ENCODE measurements around the gene CMTR1. TPM values are rescaled to one million over a fixed set of nuclear protein-coding genes. Genes with fewer than 3 reads are reported as not detected.

CMTR1 gene
- total and polyA plus RNA-seq, 10 of the 15 experiments (the other 5 are each of a cell fraction or from before 2014, with no cell fraction given) = 2.7 to 67.0 (median 46.2) TPM

DNA sequence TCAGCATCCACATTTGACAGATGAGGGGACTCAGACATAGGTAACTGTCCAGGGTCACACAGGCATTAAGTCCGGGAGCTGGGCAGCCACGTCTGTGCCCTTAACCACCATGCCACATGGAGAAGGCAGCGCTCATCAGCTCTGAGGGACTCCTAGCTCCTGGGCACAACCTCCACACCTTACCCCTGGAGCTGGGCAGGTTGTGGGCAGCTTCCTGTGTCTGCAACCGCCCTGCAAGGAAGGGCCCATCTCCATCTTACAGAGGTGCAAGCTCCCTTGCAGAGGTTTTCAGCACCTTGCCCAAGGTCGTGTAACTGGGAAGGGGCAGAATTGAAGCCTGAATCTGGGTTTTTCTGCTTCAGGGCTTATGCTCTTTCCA lies 58.8 kb downstream of the CMTR1 start (continued):
- TF ChIP-seq, protein P1, sequence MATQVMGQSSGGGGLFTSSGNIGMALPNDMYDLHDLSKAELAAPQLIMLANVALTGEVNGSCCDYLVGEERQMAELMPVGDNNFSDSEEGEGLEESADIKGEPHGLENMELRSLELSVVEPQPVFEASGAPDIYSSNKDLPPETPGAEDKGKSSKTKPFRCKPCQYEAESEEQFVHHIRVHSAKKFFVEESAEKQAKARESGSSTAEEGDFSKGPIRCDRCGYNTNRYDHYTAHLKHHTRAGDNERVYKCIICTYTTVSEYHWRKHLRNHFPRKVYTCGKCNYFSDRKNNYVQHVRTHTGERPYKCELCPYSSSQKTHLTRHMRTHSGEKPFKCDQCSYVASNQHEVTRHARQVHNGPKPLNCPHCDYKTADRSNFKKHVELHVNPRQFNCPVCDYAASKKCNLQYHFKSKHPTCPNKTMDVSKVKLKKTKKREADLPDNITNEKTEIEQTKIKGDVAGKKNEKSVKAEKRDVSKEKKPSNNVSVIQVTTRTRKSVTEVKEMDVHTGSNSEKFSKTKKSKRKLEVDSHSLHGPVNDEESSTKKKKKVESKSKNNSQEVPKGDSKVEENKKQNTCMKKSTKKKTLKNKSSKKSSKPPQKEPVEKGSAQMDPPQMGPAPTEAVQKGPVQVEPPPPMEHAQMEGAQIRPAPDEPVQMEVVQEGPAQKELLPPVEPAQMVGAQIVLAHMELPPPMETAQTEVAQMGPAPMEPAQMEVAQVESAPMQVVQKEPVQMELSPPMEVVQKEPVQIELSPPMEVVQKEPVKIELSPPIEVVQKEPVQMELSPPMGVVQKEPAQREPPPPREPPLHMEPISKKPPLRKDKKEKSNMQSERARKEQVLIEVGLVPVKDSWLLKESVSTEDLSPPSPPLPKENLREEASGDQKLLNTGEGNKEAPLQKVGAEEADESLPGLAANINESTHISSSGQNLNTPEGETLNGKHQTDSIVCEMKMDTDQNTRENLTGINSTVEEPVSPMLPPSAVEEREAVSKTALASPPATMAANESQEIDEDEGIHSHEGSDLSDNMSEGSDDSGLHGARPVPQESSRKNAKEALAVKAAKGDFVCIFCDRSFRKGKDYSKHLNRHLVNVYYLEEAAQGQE (IDR thresholded peaks at IDR 0.05; ENCODE audit: low read depth, low read length) = no peak
- no peak for TF ChIP-seq BACH1 (IDR thresholded peaks at IDR 0.05; ENCODE audit: borderline replicate concordance)
- TF ChIP-seq JUND (IDR thresholded peaks at IDR 0.05; ENCODE audit: low read depth, low read length) = no peak
- 0 out of 2 replicates have a peak, but pooled peaks have one; percentile 0 for TF ChIP-seq POLR2A (IDR thresholded peaks at IDR 0.05; ENCODE audit: low read depth, low read length)
- TF ChIP-seq NR2C1 (IDR thresholded peaks at IDR 0.05) = no peak
- TF ChIP-seq TBL1XR1 (IDR thresholded peaks at IDR 0.05; ENCODE audit: low read depth, low read length) = no peak
- TF ChIP-seq, protein P2, sequence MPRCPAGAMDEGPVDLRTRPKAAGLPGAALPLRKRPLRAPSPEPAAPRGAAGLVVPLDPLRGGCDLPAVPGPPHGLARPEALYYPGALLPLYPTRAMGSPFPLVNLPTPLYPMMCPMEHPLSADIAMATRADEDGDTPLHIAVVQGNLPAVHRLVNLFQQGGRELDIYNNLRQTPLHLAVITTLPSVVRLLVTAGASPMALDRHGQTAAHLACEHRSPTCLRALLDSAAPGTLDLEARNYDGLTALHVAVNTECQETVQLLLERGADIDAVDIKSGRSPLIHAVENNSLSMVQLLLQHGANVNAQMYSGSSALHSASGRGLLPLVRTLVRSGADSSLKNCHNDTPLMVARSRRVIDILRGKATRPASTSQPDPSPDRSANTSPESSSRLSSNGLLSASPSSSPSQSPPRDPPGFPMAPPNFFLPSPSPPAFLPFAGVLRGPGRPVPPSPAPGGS (IDR thresholded peaks at IDR 0.05; ENCODE audit: borderline replicate concordance, insufficient read depth, low read depth, low read length, poor library complexity, severe bottlenecking) = no peak
- no peak for TF ChIP-seq IRF4 (IDR thresholded peaks at IDR 0.05; ENCODE audit: low read depth, low read length)
- TF ChIP-seq ZSCAN29 (IDR thresholded peaks at IDR 0.05) = no peak
- no peak for TF ChIP-seq TAF1 (IDR thresholded peaks at IDR 0.05; ENCODE audit: borderline replicate concordance, low read depth, low read length)
- TF ChIP-seq, protein P3, sequence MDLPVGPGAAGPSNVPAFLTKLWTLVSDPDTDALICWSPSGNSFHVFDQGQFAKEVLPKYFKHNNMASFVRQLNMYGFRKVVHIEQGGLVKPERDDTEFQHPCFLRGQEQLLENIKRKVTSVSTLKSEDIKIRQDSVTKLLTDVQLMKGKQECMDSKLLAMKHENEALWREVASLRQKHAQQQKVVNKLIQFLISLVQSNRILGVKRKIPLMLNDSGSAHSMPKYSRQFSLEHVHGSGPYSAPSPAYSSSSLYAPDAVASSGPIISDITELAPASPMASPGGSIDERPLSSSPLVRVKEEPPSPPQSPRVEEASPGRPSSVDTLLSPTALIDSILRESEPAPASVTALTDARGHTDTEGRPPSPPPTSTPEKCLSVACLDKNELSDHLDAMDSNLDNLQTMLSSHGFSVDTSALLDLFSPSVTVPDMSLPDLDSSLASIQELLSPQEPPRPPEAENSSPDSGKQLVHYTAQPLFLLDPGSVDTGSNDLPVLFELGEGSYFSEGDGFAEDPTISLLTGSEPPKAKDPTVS (IDR thresholded peaks at IDR 0.05; ENCODE audit: low read depth, low read length) = no peak
- TF ChIP-seq CBX3 (IDR thresholded peaks at IDR 0.05; ENCODE audit: borderline replicate concordance, low read depth) = no peak
- TF ChIP-seq GATAD2B (conservative IDR thresholded peaks at IDR 0.05; ENCODE audit: low read depth) = 0 out of 2 replicates have a peak, but pooled peaks have one; percentile 28

Measured in GM12878 (cell line).